Skeletal muscle satellite cell (primary cell): ENCODE measurements around the gene DOCK4.

ENCODE experiments used
- H3K27me3 ChIP-seq: 2 replicates; pipeline ENCODE4 v1.7.0; 2013; ENCODE audit warnings: low read length; ENCODE audit not compliant: control insufficient read depth, insufficient read depth
- H3K36me3 ChIP-seq: 2 replicates; pipeline ENCODE4 v1.7.0; 2013; ENCODE audit warnings: mild to moderate bottlenecking, control low read depth, low read length; ENCODE audit not compliant: insufficient read depth
- H3K4me1 ChIP-seq: 2 replicates; pipeline ENCODE4 v1.7.0; 2013; ENCODE audit warnings: low read length; ENCODE audit not compliant: control insufficient read depth, insufficient read depth
- H3K4me2 ChIP-seq: 2 replicates; pipeline ENCODE4 v1.7.0; 2013; ENCODE audit warnings: mild to moderate bottlenecking, low read length
- H3K4me3 ChIP-seq: 2 replicates; pipeline ENCODE4 v1.7.0; 2013; ENCODE audit warnings: low read length
- H3K9ac ChIP-seq: 2 replicates; pipeline ENCODE4 v1.7.0; 2013; ENCODE audit warnings: mild to moderate bottlenecking, low read depth, low read length, moderate library complexity
- H3K9me3 ChIP-seq: replicated peaks from 2 replicates; pipeline ENCODE4 v1.7.0; 2013; ENCODE audit warnings: mild to moderate bottlenecking, control low read depth, low read length

Gene DOCK4

GRCh38 chr7:112113913-112114575, 92.2 kb downstream of the DOCK4 start:
- Histone ChIP-seq H3K4me3 (no peak overlapping the region), H3K9ac (no peak overlapping the region), H3K36me3 (no peaks in the 10 kb centered on the region), H3K9me3 (no peaks in the 10 kb centered on the region), H3K4me2 (no peak overlapping the region), H3K27me3 (no peaks in the 10 kb centered on the region), H3K4me1 (peaks cover 8% of the 10 kb centered on the region)

- Histone ChIP-seq H3K4me1 (peaks cover 8% of the 10 kb centered on the region), H3K36me3 (no peaks in the 10 kb centered on the region), H3K27me3 (no peaks in the 10 kb centered on the region), H3K9me3 (no peaks in the 10 kb centered on the region), H3K4me3 (peak overlapping the region; percentile 22), H3K9ac (no peak overlapping the region), H3K4me2 (peak overlapping the region; percentile 70)
Measured at GRCh38 chr7:112112822-112113255, 93.4 kb downstream of the DOCK4 start.

- no peak overlapping the region for H3K9ac ChIP-seq
- no peaks in the 10 kb centered on the region for H3K36me3 ChIP-seq
- H3K9me3 ChIP-seq, result no peaks in the 10 kb centered on the region
- no peaks in the 10 kb centered on the region for H3K27me3 ChIP-seq
- peaks cover 8% of the 10 kb centered on the region for H3K4me1 ChIP-seq
- no peak overlapping the region for H3K4me2 ChIP-seq
- H3K4me3 ChIP-seq, result no peak overlapping the region
Measured at GRCh38 chr7:112110651-112111050, 95.5 kb downstream of the DOCK4 start.

GRCh38 chr7:112110175-112110574, 96.0 kb downstream of the DOCK4 start:
- H3K4me1 ChIP-seq, result peaks cover 8% of the 10 kb centered on the region
- no peaks in the 10 kb centered on the region for H3K36me3 ChIP-seq
- no peak overlapping the region for H3K9ac ChIP-seq
- no peak overlapping the region for H3K4me3 ChIP-seq
- no peaks in the 10 kb centered on the region for H3K27me3 ChIP-seq
- H3K9me3 ChIP-seq, result no peaks in the 10 kb centered on the region
- no peak overlapping the region for H3K4me2 ChIP-seq

- no peak overlapping the region for H3K4me3 ChIP-seq
- peaks cover 10% of the 10 kb centered on the region for H3K4me1 ChIP-seq
- no peak overlapping the region for H3K9ac ChIP-seq
- no peaks in the 10 kb centered on the region for H3K36me3 ChIP-seq
- no peak overlapping the region for H3K4me2 ChIP-seq
- no peaks in the 10 kb centered on the region for H3K27me3 ChIP-seq
- no peaks in the 10 kb centered on the region for H3K9me3 ChIP-seq
Measured at GRCh38 chr7:112108981-112109380, 97.2 kb downstream of the DOCK4 start.

- Histone ChIP-seq H3K4me1 (peaks cover 6% of the 10 kb centered on the region), H3K4me2 (no peak overlapping the region), H3K9ac (no peak overlapping the region), H3K4me3 (no peak overlapping the region), H3K9me3 (no peaks in the 10 kb centered on the region), H3K36me3 (no peaks in the 10 kb centered on the region), H3K27me3 (no peaks in the 10 kb centered on the region)
Measured at GRCh38 chr7:112105584-112106530, 100.3 kb downstream of the DOCK4 start.

- Histone ChIP-seq H3K9me3 (no peaks in the 10 kb centered on the region), H3K36me3 (no peaks in the 10 kb centered on the region), H3K9ac (no peak overlapping the region), H3K4me1 (peaks cover 6% of the 10 kb centered on the region), H3K27me3 (no peaks in the 10 kb centered on the region), H3K4me2 (no peak overlapping the region), H3K4me3 (no peak overlapping the region)
Measured at GRCh38 chr7:112104120-112104519, 102.1 kb downstream of the DOCK4 start.

GRCh38 chr7:112103246-112103645, 103.0 kb downstream of the DOCK4 start:
- Histone ChIP-seq H3K9me3 (no peaks in the 10 kb centered on the region), H3K27me3 (no peaks in the 10 kb centered on the region), H3K4me1 (peaks cover 6% of the 10 kb centered on the region), H3K4me3 (no peak overlapping the region), H3K4me2 (no peak overlapping the region), H3K9ac (no peak overlapping the region), H3K36me3 (no peaks in the 10 kb centered on the region)

- Histone ChIP-seq H3K4me1 (peaks cover 6% of the 10 kb centered on the region), H3K4me2 (no peak overlapping the region), H3K4me3 (no peak overlapping the region), H3K9ac (no peak overlapping the region), H3K27me3 (no peaks in the 10 kb centered on the region), H3K36me3 (no peaks in the 10 kb centered on the region), H3K9me3 (no peaks in the 10 kb centered on the region)
Measured at GRCh38 chr7:112101201-112101846, 104.9 kb downstream of the DOCK4 start.

GRCh38 chr7:112097524-112097923, 108.7 kb downstream of the DOCK4 start:
- H3K36me3 ChIP-seq, result no peaks in the 10 kb centered on the region
- H3K9me3 ChIP-seq, result no peaks in the 10 kb centered on the region
- H3K4me2 ChIP-seq, result no peak overlapping the region
- H3K4me1 ChIP-seq, result no peaks in the 10 kb centered on the region
- no peaks in the 10 kb centered on the region for H3K27me3 ChIP-seq
- H3K4me3 ChIP-seq, result no peak overlapping the region
- H3K9ac ChIP-seq, result no peak overlapping the region

- H3K9ac ChIP-seq, result no peak overlapping the region
- no peaks in the 10 kb centered on the region for H3K4me1 ChIP-seq
- no peak overlapping the region for H3K4me2 ChIP-seq
- no peak overlapping the region for H3K4me3 ChIP-seq
- H3K27me3 ChIP-seq, result no peaks in the 10 kb centered on the region
- H3K36me3 ChIP-seq, result no peaks in the 10 kb centered on the region
- H3K9me3 ChIP-seq, result no peaks in the 10 kb centered on the region
Measured at GRCh38 chr7:112093409-112093808, 112.8 kb downstream of the DOCK4 start.
